ENCODE results near the gene MEX3A.
"Not testable (repeated sequence)": the region's sequence is repeated elsewhere in the genome, so short reads cannot be mapped to it uniquely, and the experiment has no call there.

MEX3A gene

DNA sequence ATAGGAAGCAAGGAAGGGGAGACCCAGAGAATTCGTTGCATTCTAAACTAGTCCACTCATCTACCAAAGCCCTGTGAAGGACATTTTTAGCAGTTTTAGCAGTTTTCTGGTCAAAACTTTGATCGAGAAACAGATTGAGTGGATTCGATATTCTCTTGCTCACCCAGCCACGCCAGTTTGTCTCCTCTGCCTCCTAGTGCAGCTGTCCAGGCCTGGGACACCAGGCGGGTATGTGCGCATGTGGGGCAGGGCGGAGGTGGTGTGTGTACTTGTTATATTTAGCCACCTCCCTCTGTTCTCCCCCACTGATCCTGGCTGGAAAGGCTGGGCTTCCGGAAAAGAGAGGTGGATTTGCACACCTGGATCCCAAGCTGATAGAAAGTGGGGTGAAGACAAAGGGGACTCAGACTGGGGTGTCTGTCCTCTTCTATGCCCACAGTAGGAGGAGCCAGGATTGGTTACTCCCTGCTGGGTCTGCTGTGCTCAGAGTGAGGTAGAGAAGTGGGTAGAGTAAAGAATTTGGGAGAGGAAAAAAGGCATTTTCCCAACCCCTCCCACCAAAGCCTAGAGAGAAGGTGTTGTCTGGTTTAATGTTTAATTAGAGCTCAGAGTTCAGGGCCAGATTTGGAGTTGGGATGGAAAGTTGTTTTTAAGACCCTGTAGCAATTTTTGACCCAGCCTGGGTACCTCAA is 36.1 kb upstream of the MEX3A start:
- no peak for DNase-seq (ENCODE audit: low spot score)

DNA sequence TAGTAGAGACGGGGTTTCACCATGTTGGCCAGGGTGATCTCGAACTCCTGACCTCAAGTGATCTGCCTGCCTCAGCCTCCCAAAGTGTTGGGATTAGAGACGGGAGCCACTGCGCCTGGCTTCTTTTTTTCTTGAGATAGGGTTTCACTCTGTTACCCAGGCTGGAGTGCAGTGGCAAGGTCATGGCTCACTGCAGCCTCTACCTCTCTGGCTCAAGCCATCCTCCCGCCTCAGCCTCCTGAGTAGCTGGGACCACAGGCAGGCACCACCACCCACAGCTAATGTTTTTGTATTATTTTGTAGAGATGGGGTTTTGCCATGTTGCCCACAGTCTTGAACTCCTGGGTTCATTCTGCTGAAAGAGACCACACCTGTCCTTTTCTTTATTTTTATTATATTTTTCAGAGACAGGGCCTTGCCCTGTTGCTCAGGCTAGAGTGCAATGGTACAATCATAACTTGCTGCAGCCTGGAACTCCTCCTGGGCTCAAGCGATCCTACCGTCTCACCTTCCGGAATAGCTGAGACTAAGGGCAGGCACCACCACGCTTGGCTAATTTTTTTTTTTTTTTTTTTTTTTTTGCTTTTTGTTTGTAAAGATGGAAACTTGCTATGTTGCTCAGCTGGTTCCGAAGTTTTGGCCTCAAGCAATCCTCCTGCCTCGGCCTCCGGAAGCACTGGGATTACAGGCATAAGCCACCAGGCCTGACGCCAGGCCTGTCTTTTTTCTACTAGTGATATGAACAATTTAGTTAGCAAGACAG is 35.3 kb upstream of the MEX3A start:
- DNase-seq (ENCODE audit: low spot score), result no peak

DNA sequence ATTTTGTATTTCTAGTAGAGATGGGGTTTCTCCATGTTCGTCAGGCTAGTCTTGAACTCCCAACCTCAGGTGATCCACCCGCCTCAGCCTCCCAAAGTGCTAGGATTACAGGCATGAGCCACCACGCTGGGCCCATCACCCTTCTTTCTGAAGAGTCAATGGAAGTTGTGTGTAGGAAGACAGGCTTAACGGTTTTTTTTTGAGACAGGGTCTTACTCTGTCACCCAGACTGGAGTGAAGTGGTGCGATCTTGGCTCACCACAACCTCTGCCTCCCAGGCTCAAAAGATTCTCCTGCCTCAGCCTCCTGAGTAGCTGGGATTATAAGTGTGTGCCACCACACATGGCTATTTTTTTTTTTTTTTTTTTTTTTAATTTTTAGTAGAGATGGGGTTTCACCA is 34.5 kb upstream of the MEX3A start:
- DNase-seq (ENCODE audit: low spot score), result not testable (repeated sequence)

DNA sequence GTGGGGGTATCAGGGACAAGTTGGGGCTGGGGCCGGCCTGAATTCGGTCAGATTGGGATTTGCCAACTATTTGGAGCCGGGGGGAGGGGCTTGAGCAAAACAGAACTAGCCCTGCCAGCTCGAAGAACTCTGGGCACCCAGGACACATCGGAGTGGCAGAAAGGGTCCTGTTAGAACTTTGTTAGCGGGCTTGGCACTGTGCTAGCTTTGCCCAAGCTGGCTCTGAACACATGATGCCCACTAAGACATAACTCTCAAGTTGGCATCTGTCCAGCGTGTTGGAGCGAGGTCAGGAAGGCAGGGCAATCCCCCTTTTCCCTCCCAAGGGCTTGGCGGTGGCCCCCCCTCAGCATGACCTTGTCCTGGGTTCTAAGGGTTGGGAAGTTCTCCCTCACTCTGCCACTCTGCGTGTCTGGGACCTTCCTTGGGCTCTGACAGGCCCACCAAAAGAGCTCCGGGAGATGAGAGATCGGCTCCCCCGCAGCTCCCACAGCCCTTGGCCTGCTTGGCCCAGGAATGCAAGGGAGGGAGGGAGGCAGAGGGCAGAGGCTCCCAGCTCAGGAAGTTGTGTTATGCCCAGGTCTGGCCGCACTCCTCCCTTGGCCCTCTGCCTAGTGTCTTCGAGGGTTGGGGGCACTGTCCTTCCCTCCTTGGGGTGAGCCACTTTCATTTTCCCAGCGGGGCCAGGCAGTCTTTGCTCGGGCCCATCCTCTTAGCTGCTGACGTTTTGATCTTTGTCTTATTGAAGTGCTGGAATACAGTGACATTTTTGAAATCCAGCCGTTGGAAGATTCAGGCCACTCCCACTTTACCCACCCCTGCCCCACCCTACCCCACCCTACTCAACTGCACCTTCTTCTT is 33.5 kb upstream of the MEX3A start:
- DNase-seq (ENCODE audit: low spot score), result no peak

DNA sequence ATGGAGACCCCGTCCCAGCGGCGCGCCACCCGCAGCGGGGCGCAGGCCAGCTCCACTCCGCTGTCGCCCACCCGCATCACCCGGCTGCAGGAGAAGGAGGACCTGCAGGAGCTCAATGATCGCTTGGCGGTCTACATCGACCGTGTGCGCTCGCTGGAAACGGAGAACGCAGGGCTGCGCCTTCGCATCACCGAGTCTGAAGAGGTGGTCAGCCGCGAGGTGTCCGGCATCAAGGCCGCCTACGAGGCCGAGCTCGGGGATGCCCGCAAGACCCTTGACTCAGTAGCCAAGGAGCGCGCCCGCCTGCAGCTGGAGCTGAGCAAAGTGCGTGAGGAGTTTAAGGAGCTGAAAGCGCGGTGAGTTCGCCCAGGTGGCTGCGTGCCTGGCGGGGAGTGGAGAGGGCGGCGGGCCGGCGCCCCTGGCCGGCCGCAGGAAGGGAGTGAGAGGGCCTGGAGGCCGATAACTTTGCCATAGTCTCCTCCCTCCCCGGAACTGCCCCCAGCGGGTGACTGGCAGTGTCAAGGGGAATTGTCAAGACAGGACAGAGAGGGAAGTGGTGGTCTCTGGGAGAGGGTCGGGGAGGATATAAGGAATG is 32.8 kb upstream of the MEX3A start:
- DNase-seq (ENCODE audit: low spot score), result no peak

DNA sequence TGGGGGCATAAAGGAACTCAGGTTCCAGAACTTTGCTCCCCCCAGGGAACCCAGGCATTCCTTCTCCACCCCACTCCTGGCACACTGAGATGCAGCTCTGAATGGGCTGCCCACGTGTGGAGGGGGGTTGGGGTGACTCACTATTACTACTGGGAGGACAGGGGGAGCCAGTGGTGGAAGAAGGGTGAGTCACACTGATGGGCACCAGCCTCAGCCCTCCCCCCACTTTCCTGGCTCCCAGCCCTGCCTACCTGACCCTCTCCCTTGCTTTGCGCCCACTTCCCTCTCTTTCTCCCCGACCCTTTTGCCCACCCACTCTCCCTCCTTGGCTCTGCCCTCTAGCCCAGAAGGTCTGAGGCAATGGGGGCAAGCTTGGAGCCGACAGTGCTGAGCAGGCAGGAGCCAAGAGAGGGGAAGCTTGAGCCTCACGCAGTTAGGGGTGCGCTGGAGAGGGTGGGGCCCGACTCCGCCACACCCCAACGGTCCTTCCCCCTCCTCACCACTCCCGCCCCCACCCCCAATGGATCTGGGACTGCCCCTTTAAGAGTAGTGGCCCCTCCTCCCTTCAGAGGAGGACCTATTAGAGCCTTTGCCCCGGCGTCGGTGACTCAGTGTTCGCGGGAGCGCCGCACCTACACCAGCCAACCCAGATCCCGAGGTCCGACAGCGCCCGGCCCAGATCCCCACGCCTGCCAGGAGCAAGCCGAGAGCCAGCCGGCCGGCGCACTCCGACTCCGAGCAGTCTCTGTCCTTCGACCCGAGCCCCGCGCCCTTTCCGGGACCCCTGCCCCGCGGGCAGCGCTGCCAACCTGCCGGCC is 32.0 kb upstream of the MEX3A start, which contains the start of gene LMNA:
TSS of gene LMNA (plus strand) at position 611 of the 818 bp plus-strand sequence. CDS start 208 bp downstream, outside the sequence.
- no peak for DNase-seq (ENCODE audit: low spot score)

DNA sequence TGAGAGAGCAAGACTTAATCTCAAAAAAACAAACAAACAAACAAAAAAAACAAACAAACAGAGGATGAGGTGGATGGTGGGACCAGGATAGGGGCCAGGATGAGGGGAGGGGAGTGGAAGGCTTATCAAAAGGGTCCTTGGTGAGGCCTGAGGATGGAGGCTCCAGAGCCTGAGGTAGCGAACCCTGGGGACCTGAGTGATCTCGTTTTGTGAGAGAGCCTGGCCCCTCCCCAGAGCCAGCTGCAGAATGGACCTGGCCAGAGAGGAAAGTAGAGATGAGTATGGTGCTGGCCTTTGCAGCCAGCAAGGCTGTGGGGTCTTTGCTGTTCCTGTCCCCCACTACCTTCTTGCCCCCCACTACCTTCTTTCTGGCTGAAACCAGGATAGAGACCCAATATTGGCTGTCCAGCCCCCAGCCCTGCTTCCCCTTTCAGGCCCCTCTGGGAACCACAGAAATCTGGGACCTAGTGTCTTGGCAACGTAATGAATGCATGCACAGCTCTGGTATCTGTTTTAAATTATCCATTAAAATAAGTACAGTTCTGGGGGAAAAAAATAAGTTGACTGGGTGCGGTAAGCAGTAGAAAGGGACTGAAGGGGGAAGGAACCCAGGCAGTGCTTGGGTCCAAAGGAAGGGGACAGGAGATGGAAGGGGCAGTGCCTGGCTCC is 31.2 kb upstream of the MEX3A start:
- DNase-seq (ENCODE audit: low spot score), result no peak

DNA sequence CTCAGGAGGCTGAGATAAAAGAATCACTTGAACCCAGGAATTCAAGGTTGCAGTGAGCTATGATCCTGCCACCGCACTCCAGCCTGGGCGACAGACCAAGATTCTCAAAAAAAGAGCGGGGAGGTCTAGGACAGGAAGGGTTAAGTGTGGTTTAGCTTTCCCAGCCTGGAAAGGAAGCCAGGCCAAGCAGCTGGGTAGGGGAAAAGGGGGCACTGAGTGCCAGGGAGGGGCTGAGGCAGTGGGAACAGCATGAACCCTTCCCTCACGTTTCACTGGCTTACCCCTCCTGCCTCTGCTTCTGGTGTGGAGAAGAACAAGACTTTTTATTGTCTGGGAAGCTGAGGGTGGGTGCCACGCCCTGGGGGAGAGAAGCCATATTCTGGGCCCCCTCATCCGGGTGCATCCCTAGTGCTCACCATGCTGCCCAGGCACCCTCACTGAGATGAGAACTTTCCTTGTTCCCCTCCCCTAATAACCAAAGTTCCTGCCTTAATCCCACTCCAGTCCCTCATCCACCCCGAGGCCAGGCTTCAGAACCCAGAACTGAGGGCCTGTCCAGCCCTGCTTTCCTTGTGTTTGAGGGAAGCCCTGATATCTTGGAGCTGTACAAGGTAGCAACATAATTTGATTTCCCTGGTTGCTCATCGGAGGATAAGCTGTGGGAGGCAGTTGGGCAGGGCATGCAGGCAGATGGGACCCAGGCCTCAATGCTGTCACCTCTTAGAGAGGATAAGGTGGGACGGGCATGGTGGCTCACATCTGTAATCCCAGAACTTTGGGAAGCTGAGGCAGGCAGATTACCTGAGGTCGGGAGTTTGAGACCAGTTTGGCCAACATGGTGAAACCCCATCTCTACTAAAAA is 30.2 kb upstream of the MEX3A start:
- no peak for DNase-seq (ENCODE audit: low spot score)

DNA sequence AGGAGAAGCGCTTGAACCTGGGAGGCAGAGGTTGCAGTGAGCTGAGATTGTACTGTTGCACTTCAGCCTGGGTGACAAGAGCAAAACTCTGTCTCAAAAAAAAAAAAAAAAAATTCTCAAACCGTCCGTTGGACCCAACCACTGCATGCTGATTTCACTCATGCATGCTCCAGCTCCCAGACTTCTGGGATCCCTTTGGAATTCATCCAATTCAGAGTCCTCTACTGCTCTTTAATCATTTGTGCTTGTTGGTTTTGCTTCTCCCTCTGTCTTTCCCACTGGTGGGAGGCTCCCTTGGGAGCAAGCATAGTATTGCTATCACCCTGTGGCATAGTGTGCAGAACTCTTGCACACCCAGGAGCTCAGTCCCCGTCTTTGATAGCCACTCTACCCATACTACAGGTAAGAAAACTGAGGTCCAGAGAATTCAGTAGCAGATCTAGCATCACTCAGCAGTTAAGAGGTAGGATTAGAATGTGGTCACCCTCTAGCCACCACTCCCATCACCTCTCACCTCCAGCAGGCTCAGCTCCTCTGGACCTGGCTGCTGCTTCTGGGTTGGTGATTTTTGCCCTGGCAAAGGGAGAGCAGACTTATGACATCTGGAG is 29.2 kb upstream of the MEX3A start:
- DNase-seq (ENCODE audit: low spot score), result no peak

DNA sequence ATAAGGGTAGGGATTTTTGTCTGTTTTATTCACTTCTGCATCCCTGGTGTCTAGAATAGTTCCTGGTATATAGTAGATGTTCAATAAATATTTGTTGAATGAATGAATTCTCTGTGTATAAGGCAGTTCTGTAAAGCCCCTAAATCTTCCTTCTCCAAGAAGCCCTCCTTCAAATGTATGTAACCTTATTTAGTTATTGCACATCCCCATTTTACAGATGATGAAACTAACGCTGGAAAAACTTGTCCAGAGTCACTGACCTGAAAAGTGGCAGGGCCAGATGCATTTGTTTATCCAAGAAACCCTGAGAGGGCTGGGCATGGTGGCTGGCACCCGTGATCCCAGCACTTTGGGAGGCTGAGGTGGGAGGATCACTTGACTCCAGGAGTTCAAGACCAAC is 28.0 kb upstream of the MEX3A start:
- DNase-seq (ENCODE audit: low spot score), result no peak

DNA sequence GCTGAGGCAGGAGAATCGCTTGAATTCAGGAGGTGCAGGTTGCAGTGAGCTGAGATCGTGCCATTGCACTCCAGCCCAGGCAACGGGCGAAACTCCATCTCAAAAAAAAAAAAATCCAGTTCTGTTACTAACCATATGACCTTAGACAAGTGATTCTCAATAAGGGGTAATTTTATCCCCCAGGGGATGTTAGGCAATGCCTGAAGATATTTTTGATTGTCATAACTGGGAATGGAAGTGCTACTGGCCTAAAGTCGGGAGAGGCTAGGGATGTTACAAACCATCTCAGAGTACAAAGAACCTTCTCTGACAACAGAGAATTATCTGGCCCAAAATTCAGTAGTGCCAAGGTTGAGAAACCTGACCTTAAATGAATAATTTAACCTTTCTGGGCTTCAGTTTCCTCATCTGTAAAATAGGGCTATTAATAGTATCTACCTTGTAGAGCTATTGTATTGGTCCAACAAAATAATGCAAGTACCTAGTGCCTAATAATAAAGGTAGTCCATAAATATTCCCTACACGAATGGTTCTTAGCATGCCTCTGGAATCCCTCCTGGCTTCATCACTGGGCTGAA is 26.5 kb upstream of the MEX3A start:
- no peak for DNase-seq (ENCODE audit: low spot score)

DNA sequence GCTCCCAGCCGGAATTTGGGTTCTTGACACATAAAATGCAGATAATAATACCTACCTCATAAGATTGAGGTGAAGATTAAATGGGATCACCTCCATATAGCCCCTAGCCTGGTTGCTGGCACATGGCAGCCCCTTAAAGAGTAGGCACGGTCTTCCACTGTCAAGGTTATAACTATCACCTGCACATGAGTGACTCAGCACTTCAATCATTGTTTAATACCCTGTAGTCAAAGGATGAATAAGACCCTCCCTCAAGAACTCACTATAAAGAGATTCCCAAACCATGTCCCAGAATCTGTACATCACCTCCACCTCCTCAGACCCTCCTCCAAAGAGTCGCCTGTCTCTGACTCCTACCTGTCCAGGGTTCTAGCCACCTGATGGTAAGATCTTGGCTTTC is 25.8 kb upstream of the MEX3A start:
- DNase-seq (ENCODE audit: low spot score), result no peak

DNA sequence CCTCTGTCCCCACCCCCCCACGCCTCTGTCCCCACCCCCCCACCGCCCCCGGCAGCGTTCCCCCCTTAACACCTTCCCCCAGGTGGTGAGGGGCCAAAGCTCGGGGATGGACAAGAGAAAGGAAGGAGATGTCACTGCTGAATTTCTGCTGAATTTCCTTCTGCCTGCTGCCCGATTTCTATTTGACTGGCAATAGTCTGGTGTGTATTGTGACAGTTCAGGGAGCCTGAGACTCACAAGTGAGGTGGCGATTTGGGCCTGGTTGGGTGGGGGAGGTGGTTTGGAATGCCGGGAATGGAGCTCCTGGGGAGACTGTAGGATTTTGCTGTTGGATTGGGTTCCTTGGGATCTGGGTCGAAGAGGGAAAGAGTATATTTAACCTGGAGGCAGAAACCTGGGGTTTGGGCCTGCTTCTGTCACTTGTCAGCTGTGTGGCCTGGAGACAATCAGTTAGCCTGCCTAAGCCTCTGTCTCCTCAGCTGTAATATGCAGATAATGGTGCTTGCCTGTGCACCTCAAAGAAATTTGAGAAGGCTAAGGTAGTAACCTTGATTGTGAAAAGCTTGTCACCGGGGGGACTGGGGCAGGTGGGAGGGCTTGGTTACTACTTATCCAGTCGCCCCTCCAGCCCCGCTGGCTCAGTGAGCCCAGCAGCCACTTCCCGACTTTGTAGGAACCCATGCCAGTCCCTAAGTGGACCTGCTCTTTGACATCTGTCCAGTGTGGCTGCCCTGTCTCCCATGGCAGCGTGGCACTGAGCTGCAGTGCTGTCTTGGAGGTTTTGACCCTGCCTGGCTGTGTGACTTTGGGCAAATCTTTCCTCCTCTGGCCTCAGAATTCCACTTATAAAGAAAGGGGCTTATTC is 24.6 kb upstream of the MEX3A start:
- peak; percentile 46 for DNase-seq (ENCODE audit: low spot score)

DNA sequence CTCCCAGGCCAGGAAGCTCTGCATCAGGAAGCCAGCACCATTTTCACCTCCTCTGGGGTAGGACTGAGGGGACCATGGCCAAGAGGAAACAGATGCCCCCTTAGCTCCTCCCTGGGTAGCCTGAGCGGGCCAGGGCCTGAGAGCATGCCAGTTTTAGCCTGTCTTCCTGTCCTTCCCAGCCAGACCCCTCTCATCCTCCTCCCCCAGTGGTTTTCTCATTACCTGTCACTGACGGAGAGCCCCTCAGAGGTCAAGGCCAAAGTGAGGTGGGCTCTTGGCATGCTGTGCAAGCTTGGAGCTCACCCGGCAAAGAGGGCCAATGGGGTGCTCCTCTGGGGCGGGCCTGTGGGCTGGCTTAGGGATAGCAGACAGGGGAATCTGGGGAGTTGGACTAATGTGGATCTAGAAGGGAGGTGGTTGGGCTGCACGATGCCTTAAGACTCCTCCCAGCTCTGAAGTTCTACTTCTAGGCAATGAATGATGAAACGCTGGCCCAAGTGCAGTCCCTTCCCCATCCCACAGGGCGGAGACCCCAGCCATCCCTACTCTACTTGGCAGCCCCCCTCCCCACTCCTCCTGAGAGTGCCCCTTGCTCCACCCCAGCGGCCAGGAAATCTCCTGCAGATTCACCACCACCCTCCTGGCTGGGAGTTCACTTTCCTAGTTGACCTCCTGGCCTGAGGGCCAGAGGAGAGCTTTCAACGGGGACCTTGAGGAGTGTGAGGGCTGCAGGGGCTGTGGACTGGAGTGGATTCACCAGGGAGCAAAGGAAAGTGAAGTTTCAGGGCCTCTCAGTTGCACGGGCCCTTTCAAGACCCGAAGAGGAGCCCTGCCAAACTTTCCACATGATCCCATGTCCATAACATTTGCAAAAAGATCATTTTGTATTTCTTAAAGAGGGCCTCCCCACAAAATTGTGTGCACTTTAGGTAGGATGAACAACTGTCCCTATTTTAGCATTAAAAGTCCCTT is 22.9 kb upstream of the MEX3A start:
- DNase-seq (ENCODE audit: low spot score), result no peak

DNA sequence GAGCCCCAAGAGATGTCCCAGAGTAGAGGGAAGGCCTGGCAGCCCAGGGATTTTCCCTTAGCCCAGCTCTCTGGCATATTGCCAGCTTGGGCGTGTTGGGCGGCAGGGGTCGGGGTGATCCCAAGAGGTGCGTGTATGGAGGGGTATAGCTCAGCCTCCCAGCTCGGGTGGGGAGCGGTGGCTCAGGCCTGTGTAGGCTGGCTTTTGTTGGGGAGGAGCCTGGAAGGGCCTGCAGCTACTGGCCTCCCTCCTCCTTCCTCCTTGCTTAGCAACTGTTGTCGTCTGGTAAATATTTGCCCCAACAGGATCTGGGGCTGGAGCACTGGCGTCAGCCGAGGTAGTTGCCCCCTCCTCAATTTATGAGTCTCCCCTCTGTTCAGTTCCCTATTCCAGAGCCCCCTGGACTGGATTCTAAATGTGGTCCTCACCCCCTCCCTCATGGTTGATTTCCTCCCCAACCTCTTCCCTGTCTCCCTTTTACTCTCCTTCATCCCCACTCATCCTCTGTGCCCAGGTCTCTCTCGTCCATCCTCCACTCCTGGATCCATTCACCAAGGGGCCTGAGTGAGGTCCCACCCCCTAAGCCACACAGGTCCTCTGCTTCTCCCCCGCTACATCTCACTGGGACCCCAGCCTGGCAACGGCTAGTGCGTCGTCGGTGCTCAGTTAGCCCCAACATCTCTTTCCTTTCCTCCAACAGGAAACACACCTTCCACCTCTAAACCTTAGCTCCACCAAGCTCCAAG is 22.0 kb upstream of the MEX3A start:
- no peak for DNase-seq (ENCODE audit: low spot score)

DNA sequence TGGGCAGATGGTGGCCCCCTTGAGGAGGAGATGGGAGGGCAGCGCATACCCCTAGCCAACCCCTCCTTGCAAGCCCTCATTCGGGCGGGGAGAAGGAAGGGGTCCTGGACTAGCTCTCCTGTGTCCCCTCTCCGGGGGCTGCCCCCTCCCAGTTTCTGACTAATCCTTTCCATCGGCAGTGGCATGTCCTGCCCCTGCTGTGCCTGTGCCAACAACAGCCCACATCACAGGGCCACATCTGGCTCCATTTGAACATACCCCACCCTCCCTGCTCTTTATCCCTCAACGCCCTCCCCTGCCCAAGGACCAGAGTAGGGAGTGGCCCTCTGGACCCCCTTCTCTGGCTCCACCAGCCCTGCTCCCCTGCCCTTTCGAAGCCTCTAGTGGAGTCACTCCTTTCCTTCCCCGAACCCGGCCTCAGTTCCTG is 21.3 kb upstream of the MEX3A start:
- DNase-seq (ENCODE audit: low spot score), result no peak

All from NAMALWA (cell line).